HG02973 (cell line): Measurements from ENCODE around the gene RANBP3.

Source experiments
- ATAC-seq: cut with Tn5 transposase; IDR thresholded peaks from one replicate; pipeline ENCODE4 v1.9.1; 2021; ENCODE audit warnings: moderate library complexity; ENCODE audit not compliant: unreplicated experiment

Gene RANBP3

GRCh38 chr19:5952193-5953029 lies 25.5 kb downstream of the RANBP3 start:
- no peak for ATAC-seq

DNA sequence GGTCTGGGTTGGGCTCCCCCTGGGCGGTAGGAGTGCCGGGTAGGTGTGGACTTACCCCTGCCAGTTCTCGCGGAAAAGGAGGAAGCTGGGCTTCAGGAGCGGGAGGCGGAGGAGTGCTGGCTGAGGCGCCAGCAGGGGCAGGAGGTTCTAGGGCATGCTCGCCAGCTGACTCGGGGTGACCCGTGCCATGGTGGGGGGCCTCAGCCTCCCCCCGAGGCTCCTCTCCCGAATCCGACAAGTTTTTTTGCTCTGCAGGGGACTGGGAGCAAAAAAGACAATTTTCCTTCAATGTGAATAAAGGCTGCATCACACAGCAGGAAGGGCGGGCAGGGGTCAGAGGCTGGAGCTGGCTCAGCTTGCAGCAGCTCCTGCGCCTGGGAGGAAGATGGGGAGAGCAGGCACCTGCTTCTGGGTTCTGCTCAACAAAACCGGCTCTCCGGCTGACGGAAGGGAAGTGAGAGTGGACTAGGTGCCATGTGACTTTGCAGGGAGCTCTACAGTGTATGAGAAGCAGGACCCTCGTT lies 26.5 kb downstream of the RANBP3 start:
- no peak for ATAC-seq

DNA sequence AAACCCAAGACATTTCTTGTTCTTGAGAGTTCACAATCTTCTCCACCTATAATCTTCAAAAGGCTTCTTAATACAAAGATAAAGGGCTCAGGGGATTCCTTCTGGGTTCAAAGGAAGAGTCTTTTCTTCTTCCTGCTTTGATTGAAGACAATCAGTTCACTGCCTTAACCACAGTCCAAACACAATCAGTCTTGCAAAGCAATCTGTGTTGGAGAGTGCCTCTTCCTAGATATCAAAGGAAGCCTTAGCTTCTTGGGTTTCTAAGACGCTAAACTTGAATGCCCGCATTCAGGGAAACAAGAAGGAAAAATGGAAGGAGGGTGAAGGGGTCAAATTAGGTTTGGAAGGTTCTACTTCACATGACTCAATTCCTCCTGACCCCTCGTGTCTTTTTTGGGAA lies 27.2 kb downstream of the RANBP3 start:
- no peak for ATAC-seq

DNA sequence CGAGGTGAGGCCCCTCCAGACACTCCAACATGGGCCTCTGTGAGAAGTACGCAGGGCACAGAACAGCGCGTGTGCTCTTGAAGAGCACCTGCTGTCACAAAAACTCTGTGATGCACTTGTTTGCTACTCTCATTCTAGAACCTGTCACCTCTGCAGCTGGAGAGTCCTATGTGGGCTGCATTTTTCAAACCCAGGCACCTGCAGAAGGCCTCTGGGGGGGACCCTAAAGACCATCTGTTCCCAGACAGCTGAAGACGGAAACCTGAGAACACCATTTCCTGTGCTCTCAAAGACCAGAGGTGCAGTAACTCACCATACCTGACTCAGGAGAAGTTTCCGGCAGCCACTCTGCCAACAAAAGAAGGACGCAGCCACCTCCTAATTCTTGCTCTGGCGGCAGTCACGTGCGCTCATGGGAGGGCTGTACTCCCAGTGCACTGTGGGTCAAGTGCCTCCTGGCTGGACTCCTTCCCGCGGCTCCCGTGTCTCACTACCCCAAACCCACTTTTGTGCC lies 28.1 kb downstream of the RANBP3 start:
- ATAC-seq, result no peak

- no peak for ATAC-seq
These were observed 29.0 kb downstream of the RANBP3 start for GRCh38 chr19:5948752-5949564.

GRCh38 chr19:5947435-5947834 lies 30.5 kb downstream of the RANBP3 start:
- no peak for ATAC-seq

DNA sequence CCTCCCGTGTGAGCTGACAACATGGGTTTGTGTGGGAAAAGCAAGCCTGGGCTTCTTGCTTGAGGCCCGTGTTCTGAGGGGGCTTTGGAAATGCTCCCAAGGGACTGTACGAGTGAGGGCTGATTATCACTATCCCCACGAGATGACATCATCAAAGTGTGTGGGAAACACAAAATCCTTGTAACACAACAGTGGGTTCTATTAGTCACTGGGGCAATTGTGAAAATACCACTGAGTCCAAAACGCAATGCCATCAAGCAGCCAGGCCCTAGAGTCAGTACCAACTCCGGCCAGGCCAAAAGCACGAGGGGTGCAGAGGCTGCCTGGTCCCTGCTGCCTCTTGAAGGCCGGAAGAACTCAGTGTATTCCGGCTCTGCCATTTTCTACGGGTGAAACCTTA lies 34.3 kb downstream of the RANBP3 start:
- ATAC-seq, result no peak

DNA sequence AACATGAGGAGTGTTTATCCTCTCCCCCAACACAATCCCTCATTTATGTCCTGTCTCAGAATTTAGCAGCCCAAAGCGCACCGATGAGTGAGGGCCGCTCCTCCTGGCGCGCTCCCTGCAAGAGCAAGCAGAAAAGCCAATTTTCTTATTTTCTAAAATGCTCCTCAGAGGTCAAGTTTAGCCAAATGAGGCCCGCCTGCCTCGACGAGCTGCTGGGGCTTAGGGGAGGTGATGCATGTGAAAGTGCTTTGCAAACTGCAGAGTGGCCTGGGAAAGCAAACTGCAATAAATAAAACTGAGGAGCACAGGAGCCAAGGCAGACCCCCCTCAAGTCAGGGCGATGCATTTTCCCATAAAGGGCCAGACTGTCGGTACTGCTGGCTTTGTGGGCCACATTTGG lies 34.9 kb downstream of the RANBP3 start:
- ATAC-seq, result no peak

DNA sequence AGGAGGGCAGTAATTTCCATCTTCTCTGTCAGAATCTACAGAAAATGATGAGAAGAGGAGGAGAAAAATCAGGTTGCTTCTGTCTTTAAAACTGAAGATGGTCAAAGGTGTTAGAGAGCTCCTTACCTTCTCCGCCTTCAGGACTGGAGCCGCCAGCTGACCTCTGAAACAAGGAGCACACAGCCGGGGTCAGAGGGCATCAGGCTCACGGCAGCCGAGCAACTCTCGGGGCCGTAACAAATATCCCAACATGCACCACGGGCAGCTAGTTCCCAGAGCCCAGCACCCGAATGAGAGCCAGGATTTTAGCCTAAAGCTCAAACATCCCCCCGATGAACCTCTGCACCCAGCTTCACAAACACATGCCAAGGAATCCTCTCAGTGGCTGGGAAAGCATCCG lies 36.3 kb downstream of the RANBP3 start:
- ATAC-seq, result no peak

- no peak for ATAC-seq
These were observed 37.4 kb downstream of the RANBP3 start for GRCh38 chr19:5940260-5941208.

DNA sequence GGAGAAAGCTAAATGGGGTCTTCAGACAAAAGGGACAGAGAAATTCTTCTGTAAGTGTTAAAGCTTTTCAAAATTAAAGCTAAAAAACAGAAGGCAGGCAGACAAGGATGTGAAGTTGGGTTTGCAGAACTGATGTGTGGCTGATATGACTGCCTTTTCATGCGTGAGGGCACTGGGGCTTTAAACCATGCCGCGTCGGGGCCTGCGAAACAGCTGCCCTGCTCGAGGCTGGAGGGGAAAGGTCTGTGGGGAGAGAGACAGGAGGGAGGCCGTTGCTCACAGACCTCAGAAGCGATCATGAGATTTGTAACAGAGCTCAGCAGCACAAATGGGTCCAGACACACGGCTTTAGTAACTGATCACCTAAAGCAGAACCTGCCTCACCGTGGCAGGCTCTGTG lies 40.4 kb downstream of the RANBP3 start:
- no peak for ATAC-seq

DNA sequence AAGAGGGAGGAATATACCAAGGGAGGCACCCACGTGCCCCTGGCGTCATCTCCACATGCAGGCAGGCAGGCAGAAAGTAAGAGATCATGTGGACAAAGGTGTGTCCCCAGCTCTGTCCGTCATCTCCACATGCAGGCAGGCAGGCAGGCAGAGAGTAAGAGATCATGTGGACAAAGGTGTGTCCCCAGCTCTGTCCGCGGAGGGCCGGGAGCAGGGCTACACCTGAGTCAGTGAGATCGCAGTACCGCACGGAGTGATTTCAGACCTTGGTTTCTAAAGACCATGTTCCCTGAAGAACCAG lies 41.7 kb downstream of the RANBP3 start:
- no peak for ATAC-seq

DNA sequence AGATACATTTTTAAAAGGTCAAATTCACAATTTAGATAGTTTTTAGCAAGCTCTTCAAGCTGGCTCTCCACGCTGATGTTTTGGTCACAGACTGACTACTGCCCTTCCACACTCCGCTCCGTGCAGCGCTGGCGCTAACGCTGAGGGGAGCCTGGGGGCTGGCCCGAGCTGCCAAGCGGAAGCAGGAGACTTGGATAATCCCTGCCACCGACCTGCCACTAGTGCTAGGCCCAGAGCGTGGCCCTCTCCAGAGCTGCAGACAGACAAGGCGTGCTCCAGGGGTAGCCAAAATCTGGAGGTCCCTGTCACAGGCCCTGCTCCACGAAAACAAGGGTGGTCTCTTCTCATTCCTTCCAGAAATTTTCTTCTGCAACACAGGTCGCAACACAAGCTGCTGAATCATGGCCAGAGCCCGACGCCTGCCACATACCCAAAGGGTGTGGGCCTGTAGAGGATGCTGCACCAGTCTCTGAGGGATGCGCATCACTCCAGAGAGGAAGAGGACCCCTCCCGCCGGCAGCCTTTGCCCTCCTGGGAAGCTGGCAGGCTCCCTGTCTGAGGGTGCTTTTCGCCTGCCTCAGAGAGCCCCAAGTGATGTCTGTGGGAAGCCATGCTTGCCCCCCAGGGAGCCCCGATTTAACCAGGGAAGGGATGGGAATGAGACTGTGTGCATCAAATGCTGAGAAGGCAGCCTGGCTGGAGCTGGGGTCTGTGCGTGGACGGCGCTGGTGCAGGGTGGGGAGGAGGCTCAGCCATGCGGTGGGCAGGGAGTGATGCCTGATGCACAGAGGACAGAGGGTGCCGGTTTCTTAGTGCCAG lies 42.3 kb downstream of the RANBP3 start:
- no peak for ATAC-seq

GRCh38 chr19:5934774-5935472 lies 43.0 kb downstream of the RANBP3 start:
- ATAC-seq, result no peak

GRCh38 chr19:5934069-5934401 lies 43.9 kb downstream of the RANBP3 start:
- ATAC-seq, result no peak

DNA sequence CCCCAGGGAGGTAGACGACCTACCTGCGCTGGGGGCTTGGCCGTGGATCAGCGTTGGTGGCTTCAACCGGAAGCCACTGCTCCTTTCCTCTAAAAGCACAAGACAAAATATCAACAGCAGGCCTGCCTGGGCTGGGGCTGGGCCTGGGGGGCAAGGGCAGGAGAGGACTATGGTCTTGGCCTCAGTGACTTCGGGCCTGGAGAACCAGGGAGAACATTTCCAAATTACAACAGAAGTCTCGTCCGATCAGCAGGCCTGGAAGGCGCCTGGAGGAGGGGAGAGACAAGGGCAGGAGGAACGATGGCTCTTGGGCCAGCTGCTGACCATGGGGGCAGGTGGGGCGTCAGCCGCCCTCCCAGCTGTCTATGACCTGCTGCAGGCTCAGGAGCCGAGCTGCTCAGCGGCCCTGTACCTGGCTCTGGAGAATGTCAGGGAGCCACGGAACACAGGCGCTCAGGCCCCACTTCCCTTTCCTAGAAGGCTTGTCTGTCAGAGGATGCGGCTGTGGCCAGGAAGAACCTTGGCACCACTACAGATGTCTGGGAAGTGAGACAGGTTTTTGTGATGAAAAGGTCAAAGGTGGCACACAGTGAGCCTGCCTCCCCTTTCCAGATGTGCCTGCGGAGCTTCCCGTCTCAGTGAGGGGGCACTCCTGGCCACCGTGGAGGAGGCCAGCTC lies 44.4 kb downstream of the RANBP3 start:
- ATAC-seq, result no peak

GRCh38 chr19:5932609-5933262 lies 45.2 kb downstream of the RANBP3 start:
- ATAC-seq, result no peak

- ATAC-seq, result no peak
These were observed 45.8 kb downstream of the RANBP3 start for GRCh38 chr19:5932146-5932545.
